GM23248 (cell line): ENCODE results near the gene COPA.

ENCODE experiments used
- EZH2 ChIP-seq: fragments of 200-600 bp; sonication (generic); IDR thresholded peaks from 2 replicates; pipeline ENCODE4 v1.6.1; 2018; ENCODE audit warnings: antibody characterized with exemption, mild to moderate bottlenecking; ENCODE audit not compliant: insufficient read depth, poor library complexity, severe bottlenecking
- EZH2phosphoT487 ChIP-seq: fragments of 200-600 bp; sonication (generic); IDR thresholded peaks from 2 replicates; pipeline ENCODE4 v1.6.1; 2018; ENCODE audit warnings: antibody characterized with exemption, moderate library complexity, mild to moderate bottlenecking, low read depth; ENCODE audit not compliant: insufficient read depth

DNA sequence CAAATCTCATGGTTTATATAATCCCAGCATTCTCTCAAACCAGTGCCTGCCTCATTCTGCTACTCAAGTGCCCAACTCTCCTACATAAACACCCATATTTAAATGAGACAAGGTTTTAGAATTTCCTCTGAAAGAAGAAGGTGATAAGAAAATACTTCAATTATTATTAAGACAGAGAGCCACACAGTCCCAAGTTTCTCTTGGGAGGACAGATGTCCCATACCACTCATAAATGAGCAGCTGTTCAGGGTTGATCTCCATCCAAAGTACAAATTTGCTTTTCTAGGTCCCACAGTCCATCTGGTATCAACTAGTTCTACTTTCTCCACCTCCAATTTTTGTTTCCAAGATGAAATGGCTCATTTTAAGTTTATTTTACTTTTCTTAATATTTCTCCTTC is 92.0 kb downstream of the COPA start:
- TF ChIP-seq EZH2 (no peak), EZH2phosphoT487 (no peak)
